B cell (primary cell): Measurements from ENCODE around the gene EVL.

ENCODE experiments used
- CTCF ChIP-seq: fragments of 200-600 bp; IDR thresholded peaks from one replicate; pipeline ENCODE4 v1.8.0; 2022; ENCODE audit warnings: antibody characterized with exemption, mild to moderate bottlenecking
- EZH2 ChIP-seq: IDR thresholded peaks from 2 replicates; pipeline ENCODE4 v1.6.1; 2012; ENCODE audit warnings: borderline replicate concordance, low read depth, mild to moderate bottlenecking, moderate library complexity, low read length; ENCODE audit not compliant: insufficient read depth, poor library complexity, severe bottlenecking

GRCh38 chr14:100065942-100066574 is 836 bp downstream of the EVL start:
- TF ChIP-seq CTCF (no peak), EZH2 (no peak)
